Cardiac septum (tissue), 1 donor: Measurements from ENCODE around the gene CNPY1. TPM values are rescaled to one million over a fixed set of nuclear protein-coding genes. Genes with fewer than 3 reads are reported as not detected.
"Not testable (repeated sequence)": the region's sequence is repeated elsewhere in the genome, so short reads cannot be mapped to it uniquely, and the experiment has no call there.

ENCODE experiments used
- DNase-seq: peaks from one replicate; pipeline ENCODE4 v3.0.0-alpha.2; 2020; ENCODE audit warnings: low spot score
- intact Hi-C: fragments of 100-400 bp; cut with DNase I; formaldehyde crosslinking; loops from one replicate; pipeline ENCODE4 v1.14.0; 2022
- total RNA-seq: library from RNA; stranded (reverse); fragmentation: NEBNext Ultra II Directional; extraction: Animal tissue kit (Norgen Biotek cat#: 25700); gene quantifications from one replicate; pipeline ENCODE4 v1.2.1, GENCODE V29; 2021
- donor health status: DM: no; HTN: no; CAD: no.

Gene CNPY1
- total RNA-seq, 1 donor from 2014 or later, result not detected

GRCh38 chr7:155540553-155540952 lies 5.8 kb downstream of the CNPY1 start:
- DNase-seq, result no peak
- intact Hi-C loops, result no loop called here

- intact Hi-C loops, result no loop called here
- no peak for DNase-seq
Measured at GRCh38 chr7:155538293-155538692, 8.1 kb downstream of the CNPY1 start.

- intact Hi-C loops, result no loop called here
Measured at GRCh38 chr7:155536451-155536850, 9.9 kb downstream of the CNPY1 start.

GRCh38 chr7:155534691-155535090 lies 11.7 kb downstream of the CNPY1 start:
- no peak for DNase-seq
- intact Hi-C loops, result no loop called here

More at GRCh38 chr7:155536451-155536850, 9.9 kb downstream of the CNPY1 start:
- no peak for DNase-seq

- no peak for DNase-seq
- intact Hi-C loops, result no loop called here
Measured at GRCh38 chr7:155533827-155534690, 12.3 kb downstream of the CNPY1 start.

GRCh38 chr7:155533120-155533826 lies 13.1 kb downstream of the CNPY1 start:
- peak; percentile 71 for DNase-seq
- intact Hi-C loops, result no loop called here

GRCh38 chr7:155532792-155533119 lies 13.6 kb downstream of the CNPY1 start:
- intact Hi-C loops, result no loop called here
- DNase-seq, result peak; percentile 36

GRCh38 chr7:155531681-155532080 lies 14.7 kb downstream of the CNPY1 start:
- intact Hi-C loops, result no loop called here
- DNase-seq, result peak; percentile 46

GRCh38 chr7:155530601-155531000 lies 15.8 kb downstream of the CNPY1 start:
- peak; percentile 35 for DNase-seq

GRCh38 chr7:155529845-155530244 lies 16.5 kb downstream of the CNPY1 start:
- no peak for DNase-seq
- intact Hi-C loops, result no loop called here

More at GRCh38 chr7:155530601-155531000, 15.8 kb downstream of the CNPY1 start:
- intact Hi-C loops, result no loop called here

GRCh38 chr7:155529346-155529745 lies 17.0 kb downstream of the CNPY1 start:
- intact Hi-C loops, result no loop called here
- peak; percentile 59 for DNase-seq

- peak; percentile 19 for DNase-seq
- intact Hi-C loops, result no loop called here
Measured at GRCh38 chr7:155527664-155528063, 18.7 kb downstream of the CNPY1 start.

- DNase-seq, result peak; percentile 9
- intact Hi-C loops, result no loop called here
Measured at GRCh38 chr7:155526225-155526624, 20.1 kb downstream of the CNPY1 start.

- peak; percentile 50 for DNase-seq
- intact Hi-C loops, result no loop called here
Measured at GRCh38 chr7:155524018-155524556, 22.3 kb downstream of the CNPY1 start.

GRCh38 chr7:155523168-155523675 lies 23.1 kb downstream of the CNPY1 start:
- intact Hi-C loops, result no loop called here
- peak; percentile 44 for DNase-seq

GRCh38 chr7:155521743-155522398 lies 24.5 kb downstream of the CNPY1 start:
- peak; percentile 74 for DNase-seq
- intact Hi-C loops, result no loop called here

- intact Hi-C loops, result no loop called here
- DNase-seq, result peak; percentile 55
Measured at GRCh38 chr7:155521007-155521742, 25.2 kb downstream of the CNPY1 start.

- intact Hi-C loops, result no loop called here
- DNase-seq, result peak; percentile 17
Measured at GRCh38 chr7:155520114-155520513, 26.2 kb downstream of the CNPY1 start.

- intact Hi-C loops, DNase-seq: not testable (repeated sequence)
Measured at GRCh38 chr7:155519358-155519757, 27.0 kb downstream of the CNPY1 start.
